COLO829 (cell line): ENCODE results near the gene TSPAN8.
"Not testable (repeated sequence)": the region's sequence is repeated elsewhere in the genome, so short reads cannot be mapped to it uniquely, and the experiment has no call there.

ENCODE experiments used
- DNase-seq: peaks from one replicate; pipeline ENCODE4 v3.0.0; 2012; ENCODE audit warnings: low spot score

The TSPAN8 gene

DNA sequence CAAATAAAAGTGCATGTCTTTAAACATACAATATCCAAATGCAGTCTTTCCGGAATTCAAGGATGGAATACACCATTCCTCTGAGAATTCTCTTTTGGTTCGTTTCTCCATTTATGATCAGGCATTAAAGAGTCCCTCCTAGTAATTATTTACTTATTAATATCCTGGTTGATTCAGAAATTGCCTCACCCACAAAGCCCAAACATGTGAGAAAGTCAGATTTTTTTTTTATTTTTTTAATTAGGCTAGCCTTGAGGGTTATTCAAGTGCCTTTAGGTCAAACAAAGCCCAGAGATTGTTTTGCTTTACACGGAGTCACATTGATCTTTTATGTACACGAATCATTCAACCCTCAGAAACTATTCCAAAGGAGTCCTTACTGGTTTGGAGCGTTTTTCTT is 6.4 kb upstream of the TSPAN8 start:
- DNase-seq = no peak

DNA sequence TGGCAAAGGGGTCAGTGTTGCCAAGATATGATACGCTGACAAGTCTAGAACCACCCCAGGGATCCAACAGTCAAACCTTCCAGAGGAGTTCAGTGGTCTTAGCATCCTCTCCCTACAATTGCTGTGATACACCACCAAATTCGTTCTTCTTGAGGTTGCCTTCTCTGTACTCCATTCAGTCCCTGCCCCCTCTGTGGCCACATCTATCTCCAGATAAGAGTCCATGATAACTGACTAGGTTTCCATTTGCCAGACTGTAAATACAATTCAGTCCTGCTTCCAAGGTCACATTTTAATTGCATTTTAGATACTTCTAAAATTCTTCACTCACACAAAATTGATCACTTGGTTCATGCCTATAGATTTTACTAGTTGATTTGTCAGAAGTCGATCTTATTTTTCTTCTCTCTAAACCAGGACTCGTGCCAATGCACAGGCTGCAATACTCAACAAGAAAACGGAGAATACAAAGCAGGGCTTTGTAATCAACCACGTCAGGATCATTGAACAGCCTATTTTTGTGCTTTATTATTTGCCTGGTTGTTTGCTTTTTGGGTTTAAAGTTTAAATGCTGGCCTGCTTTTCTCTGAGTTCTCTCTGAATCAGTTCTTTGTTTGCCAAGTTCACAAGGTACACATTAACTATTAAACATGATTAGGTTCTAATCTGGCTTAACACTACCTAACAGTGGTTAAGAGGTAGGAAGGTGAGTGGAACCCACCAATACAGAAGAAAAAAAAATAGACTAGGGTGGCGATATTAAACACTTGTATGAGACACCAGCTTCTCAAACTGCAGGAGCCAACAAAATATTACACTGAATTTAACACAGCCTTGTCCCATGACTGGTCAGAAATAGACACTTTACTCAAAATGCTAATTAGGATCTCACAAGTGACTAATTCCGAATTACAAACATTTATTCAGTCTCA is 5.3 kb upstream of the TSPAN8 start:
- DNase-seq = peak; percentile 58

GRCh38 chr12:71161591-71161990 is 3.8 kb upstream of the TSPAN8 start:
- DNase-seq = no peak

- no peak for DNase-seq
These were observed 2.8 kb upstream of the TSPAN8 start for GRCh38 chr12:71160585-71160984.

- DNase-seq = no peak
These were observed 2.1 kb upstream of the TSPAN8 start for GRCh38 chr12:71159878-71160277.

- no peak for DNase-seq
These were observed 1.5 kb upstream of the TSPAN8 start for GRCh38 chr12:71159264-71159663.

GRCh38 chr12:71158361-71158882 is 623 bp upstream of the TSPAN8 start:
- no peak for DNase-seq

DNA sequence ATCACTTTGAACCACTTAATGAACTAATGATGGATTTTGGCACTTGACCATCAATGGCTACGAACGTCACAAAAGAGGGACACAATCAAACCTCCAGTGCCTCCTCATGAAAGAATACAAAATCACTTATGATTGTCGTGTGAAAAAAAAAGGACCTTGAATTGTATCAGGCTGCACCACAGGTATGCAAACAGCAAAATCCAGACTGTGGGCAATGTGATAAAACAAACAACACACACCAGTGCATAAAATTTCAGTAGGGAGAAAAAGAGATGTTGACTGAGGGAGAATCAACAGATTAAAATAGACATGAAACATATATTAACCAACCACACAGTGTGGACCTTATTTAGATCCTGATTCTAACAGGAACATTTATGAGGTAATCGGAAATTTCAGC is 2.6 kb downstream of the TSPAN8 start:
- DNase-seq = no peak

- peak; percentile 66 for DNase-seq
These were observed 4.9 kb downstream of the TSPAN8 start for GRCh38 chr12:71152851-71153250.

GRCh38 chr12:71150041-71150440 is 7.8 kb downstream of the TSPAN8 start:
- not testable (repeated sequence) for DNase-seq

GRCh38 chr12:71144682-71145081 is 13.1 kb downstream of the TSPAN8 start:
- DNase-seq = no peak

DNA sequence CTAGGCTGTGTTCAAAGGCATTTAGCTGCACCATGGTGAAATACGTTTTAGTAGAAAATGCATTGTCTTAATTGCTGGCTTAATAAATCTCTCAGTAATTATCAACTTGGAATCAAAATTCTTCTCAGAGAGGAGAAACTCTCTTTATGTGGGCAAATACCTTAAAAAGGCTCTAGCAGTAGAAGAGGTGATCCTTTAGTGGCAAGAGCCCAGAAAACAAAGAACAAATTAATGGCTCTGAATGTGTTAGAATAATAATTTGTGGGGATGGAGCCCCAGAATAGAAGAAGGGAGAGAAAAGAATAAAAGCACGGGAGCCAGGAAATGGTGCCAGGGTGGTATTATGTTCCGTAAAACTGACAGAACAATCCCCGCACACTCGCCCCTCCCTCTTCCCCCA is 14.8 kb downstream of the TSPAN8 start:
- DNase-seq = no peak

GRCh38 chr12:71142016-71142415 is 15.8 kb downstream of the TSPAN8 start:
- DNase-seq = no peak

GRCh38 chr12:71141378-71141926 is 16.3 kb downstream of the TSPAN8 start:
- DNase-seq = no peak

DNA sequence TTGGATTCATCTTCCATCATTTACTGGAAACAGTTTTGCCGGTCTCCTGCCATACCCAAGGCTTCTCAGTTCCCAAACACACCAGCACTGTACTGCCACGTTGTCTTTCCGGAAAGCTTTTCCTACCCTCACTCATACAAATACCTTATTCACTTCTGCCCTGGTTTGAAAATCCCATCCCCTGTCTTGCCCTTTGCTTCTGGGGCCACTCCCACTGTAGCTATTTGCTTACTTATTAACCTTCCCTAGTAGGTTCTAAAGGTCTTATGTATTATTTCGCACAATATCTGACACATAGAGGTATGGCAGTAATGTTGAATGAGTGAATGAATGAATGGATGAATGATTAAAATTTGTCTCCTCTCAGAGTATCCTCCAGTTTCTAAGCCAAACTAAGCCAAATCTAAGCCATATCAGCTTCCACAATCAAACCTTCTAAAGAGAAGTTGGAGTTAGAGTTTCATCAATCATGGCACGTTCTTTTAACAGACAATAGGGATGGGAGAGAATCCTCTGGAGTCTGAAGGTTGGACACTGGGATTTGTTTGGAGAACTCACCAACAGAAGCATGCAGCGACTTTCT is 18.6 kb downstream of the TSPAN8 start:
- no peak for DNase-seq

DNA sequence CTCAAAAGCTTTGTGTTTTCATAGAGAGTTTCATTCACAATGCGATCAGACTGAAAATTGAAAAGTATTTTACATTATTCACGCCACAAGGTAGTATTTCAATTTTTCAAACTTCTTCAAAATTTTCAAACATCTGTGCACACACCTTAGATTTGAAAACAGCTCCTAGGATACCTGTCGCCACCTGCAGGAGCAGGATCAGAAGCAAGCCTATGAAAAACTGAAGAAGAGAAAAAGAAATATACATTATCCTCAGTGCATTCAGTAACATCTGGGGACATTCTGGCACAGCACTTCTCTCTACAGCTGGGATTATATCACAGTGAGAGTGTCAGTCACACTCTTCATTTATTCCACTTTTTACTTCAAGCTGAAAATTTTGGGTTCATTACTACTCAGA is 19.8 kb downstream of the TSPAN8 start:
- DNase-seq = no peak

GRCh38 chr12:71135812-71136176 is 22.0 kb downstream of the TSPAN8 start:
- DNase-seq = peak; percentile 36

GRCh38 chr12:71135077-71135811 is 22.6 kb downstream of the TSPAN8 start:
- DNase-seq = no peak

DNA sequence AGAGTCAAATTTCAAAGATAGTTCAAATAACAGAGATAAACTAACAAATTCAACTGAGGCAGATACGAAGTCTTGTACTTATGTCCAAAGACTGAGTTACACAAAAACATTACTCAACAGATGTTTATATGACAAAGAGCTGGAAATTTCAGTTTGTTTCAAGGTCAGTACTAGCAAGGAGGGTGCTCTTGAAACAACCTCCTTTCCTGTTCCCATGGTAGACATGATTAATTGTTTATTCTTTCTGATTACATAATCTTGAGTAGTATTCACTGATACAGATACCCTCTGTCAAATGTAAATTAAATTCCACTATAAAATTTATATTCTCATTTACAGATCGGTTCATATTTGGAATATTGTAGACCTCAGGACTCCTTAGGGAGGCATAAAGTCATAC is 23.4 kb downstream of the TSPAN8 start:
- DNase-seq = no peak

GRCh38 chr12:71130521-71131069 is 27.2 kb downstream of the TSPAN8 start:
- no peak for DNase-seq

GRCh38 chr12:71129364-71129763 is 28.4 kb downstream of the TSPAN8 start:
- DNase-seq = no peak

GRCh38 chr12:71128191-71128788 is 29.5 kb downstream of the TSPAN8 start:
- DNase-seq = no peak
